Stimulated activated naive CD4-positive, alpha-beta T cell treated with Interleukin-2 at 50 U/mL for 16 hours (primary cell): Measurements from ENCODE around the gene ROBO1.

Experiments
- DNase-seq: peaks from one replicate; lab custom pipeline; 2025; lab: John Stamatoyannopoulos, UW

Gene ROBO1

GRCh38 chr3:79670178-79670577, 97.6 kb downstream of the ROBO1 start:
- DNase-seq: no peak

- DNase-seq: no peak
Observed at GRCh38 chr3:79664455-79664854, 103.3 kb downstream of the ROBO1 start.

GRCh38 chr3:79661896-79662295, 105.9 kb downstream of the ROBO1 start:
- DNase-seq: no peak

- no peak for DNase-seq
Observed at GRCh38 chr3:79657076-79657475, 110.7 kb downstream of the ROBO1 start.

- no peak for DNase-seq
Observed at GRCh38 chr3:79654019-79654418, 113.8 kb downstream of the ROBO1 start.

GRCh38 chr3:79653266-79653830, 114.5 kb downstream of the ROBO1 start:
- DNase-seq: no peak

- DNase-seq: no peak
Observed at GRCh38 chr3:79651536-79652065, 116.2 kb downstream of the ROBO1 start.

- no peak for DNase-seq
Observed at GRCh38 chr3:79639855-79640254, 127.9 kb downstream of the ROBO1 start.

- no peak for DNase-seq
Observed at GRCh38 chr3:79636372-79636771, 131.4 kb downstream of the ROBO1 start.

GRCh38 chr3:79632842-79633241, 135.0 kb downstream of the ROBO1 start:
- DNase-seq: no peak

- no peak for DNase-seq
Observed at GRCh38 chr3:79618883-79619282, 148.9 kb downstream of the ROBO1 start.

GRCh38 chr3:79606414-79606813, 161.4 kb downstream of the ROBO1 start:
- no peak for DNase-seq

GRCh38 chr3:79604681-79605080, 163.1 kb downstream of the ROBO1 start:
- DNase-seq: no peak

- DNase-seq: no peak
Observed at GRCh38 chr3:79602385-79602784, 165.4 kb downstream of the ROBO1 start.

- DNase-seq: no peak
Observed at GRCh38 chr3:79598594-79598993, 169.2 kb downstream of the ROBO1 start.

GRCh38 chr3:79597709-79598108, 170.1 kb downstream of the ROBO1 start:
- DNase-seq: no peak

- DNase-seq: no peak
Observed at GRCh38 chr3:79587150-79587549, 180.6 kb downstream of the ROBO1 start.

GRCh38 chr3:79586232-79586631, 181.6 kb downstream of the ROBO1 start:
- no peak for DNase-seq

GRCh38 chr3:79572930-79573329, 194.9 kb downstream of the ROBO1 start:
- no peak for DNase-seq

GRCh38 chr3:79568938-79569337, 198.9 kb downstream of the ROBO1 start:
- DNase-seq: no peak

- no peak for DNase-seq
Observed at GRCh38 chr3:79564192-79564591, 203.6 kb downstream of the ROBO1 start.

- no peak for DNase-seq
Observed at GRCh38 chr3:79560698-79561097, 207.1 kb downstream of the ROBO1 start.

GRCh38 chr3:79558943-79559342, 208.9 kb downstream of the ROBO1 start:
- no peak for DNase-seq

- no peak for DNase-seq
Observed at GRCh38 chr3:79555655-79556054, 212.1 kb downstream of the ROBO1 start.
